H1 (cell line): Measurements from ENCODE around the gene AKR1B15. TPM values are rescaled to one million over a fixed set of nuclear protein-coding genes. Genes with fewer than 3 reads are reported as not detected.
"Not testable (repeated sequence)": the region's sequence is repeated elsewhere in the genome, so short reads cannot be mapped to it uniquely, and the experiment has no call there.

Source experiments
- CTCF ChIA-PET: fragments of 300-600 bp; sonication (Branson Sonifier 250); formaldehyde crosslinking; loops from one replicate; lab custom pipeline; 2021; ENCODE audit not compliant: partially characterized antibody; lab: Charles Lee
- POLR2A ChIA-PET: fragments of 300-600 bp; sonication (Branson Sonifier 250); formaldehyde crosslinking; loops from one replicate; lab custom pipeline; 2021; ENCODE audit warnings: inconsistent platforms; ENCODE audit not compliant: partially characterized antibody; lab: Charles Lee
- DNase-seq, 2 experiments: peaks; one replicate each; pipeline versions ENCODE4 v3.0.0 to v3.0.0-alpha.2; 2010 to 2022; ENCODE audit warnings: low spot score in 2 of 2, low read depth in 1 of 2, mixed read lengths in 1 of 2
- FAIRE-seq: peaks from 2 replicates; lab custom pipeline; 2011; peaks lifted over from hg19 to GRCh38; lab: Jason Lieb, UNC
- H2AFZ ChIP-seq: 2 replicates; pipeline ENCODE4 v1.8.1; 2012; ENCODE audit warnings: low read length, inconsistent platforms
- H2AK5ac ChIP-seq: 2 replicates; pipeline ENCODE4 v1.6.1; 2013; ENCODE audit warnings: low read depth, low read length
- H2BK120ac ChIP-seq: replicated peaks from 2 replicates; pipeline ENCODE3; 2013; ENCODE audit warnings: low read depth, low read length, inconsistent platforms
- H2BK12ac ChIP-seq: 2 replicates; pipeline ENCODE4 v1.6.1; 2013; ENCODE audit warnings: low read depth, low read length
- H2BK15ac ChIP-seq: 2 replicates; pipeline ENCODE4 v1.6.1; 2013; ENCODE audit warnings: low read length
- H2BK20ac ChIP-seq: 2 replicates; pipeline ENCODE4 v1.6.1; 2013; ENCODE audit warnings: low read length
- H2BK5ac ChIP-seq: 2 replicates; pipeline ENCODE4 v1.6.1; 2013; ENCODE audit warnings: low read depth, low read length
- H3K14ac ChIP-seq: 2 replicates; pipeline ENCODE4 v1.6.1; 2013; ENCODE audit warnings: inconsistent platforms; ENCODE audit not compliant: insufficient read length
- H3K18ac ChIP-seq: 2 replicates; pipeline ENCODE4 v1.6.1; 2013; ENCODE audit warnings: low read length; ENCODE audit errors: extremely low read depth
- H3K23ac ChIP-seq: 2 replicates; pipeline ENCODE4 v1.6.1; 2013; ENCODE audit warnings: inconsistent platforms; ENCODE audit not compliant: insufficient read length
- H3K23me2 ChIP-seq: 2 replicates; pipeline ENCODE4 v1.6.1; 2013; ENCODE audit warnings: low read depth, low read length
- H3K27ac ChIP-seq: 2 replicates; pipeline ENCODE4 v1.6.1; 2011; ENCODE audit warnings: low read depth, low read length, inconsistent platforms
- H3K27me3 ChIP-seq, 4 experiments: replicated peaks in 1 of 4; 1 replicate in 1 of 4; 2 replicates in 3 of 4; pipeline versions ENCODE4 v1.6.1 to v1.8.1; 2011 to 2013; ENCODE audit warnings: low read length in 3 of 4, mild to moderate bottlenecking in 3 of 4, inconsistent platforms in 2 of 4, mixed read lengths in 2 of 4, moderate library complexity in 1 of 4; ENCODE audit not compliant: control insufficient read depth in 3 of 4, insufficient read depth in 3 of 4; ENCODE audit errors: extremely low read depth in 1 of 4
- H3K36me3 ChIP-seq, 4 experiments: 2 replicates each; pipeline versions ENCODE4 v1.6.1 to v1.8.1; 2011 to 2013; ENCODE audit warnings: mild to moderate bottlenecking in 4 of 4, low read length in 3 of 4, moderate library complexity in 2 of 4, control low read depth in 1 of 4, inconsistent platforms in 1 of 4; ENCODE audit not compliant: insufficient read depth in 4 of 4, control insufficient read depth in 2 of 4
- H3K4ac ChIP-seq: replicated peaks from 2 replicates; pipeline ENCODE3; 2013; ENCODE audit warnings: low read length, low read depth, mixed read lengths, inconsistent platforms; ENCODE audit not compliant: insufficient read length
- H3K4me1 ChIP-seq, 4 experiments: replicated peaks in 1 of 4; 1 replicate in 1 of 4; 2 replicates in 3 of 4; pipeline versions ENCODE4 v1.6.1 to v1.8.1; 2011 to 2013; ENCODE audit warnings: low read length in 3 of 4, inconsistent platforms in 2 of 4, mixed read lengths in 1 of 4; ENCODE audit not compliant: insufficient read depth in 4 of 4, control insufficient read depth in 3 of 4
- H3K4me2 ChIP-seq, 2 experiments: 2 replicates each; pipeline versions ENCODE4 v1.6.1 to v1.8.1; 2011 to 2013; ENCODE audit warnings: low read depth in 2 of 2, low read length in 2 of 2, control low read depth in 1 of 2, inconsistent platforms in 1 of 2, mild to moderate bottlenecking in 1 of 2; ENCODE audit not compliant: insufficient read depth in 1 of 2
- H3K4me3 ChIP-seq, 4 experiments: fragments of 200-600, 300-600 bp in 1 of 4; sonication (generic), shearing (Covaris generic), sonication (Bioruptor Twin) in 1 of 4; 2 replicates each; pipeline versions ENCODE4 v1.5.1 to v1.8.1; 2011 to 2016; ENCODE audit warnings: low read length in 4 of 4, low read depth in 3 of 4, control low read depth in 2 of 4, inconsistent platforms in 2 of 4, mild to moderate bottlenecking in 2 of 4, mixed read lengths in 1 of 4, moderate library complexity in 1 of 4; ENCODE audit not compliant: insufficient read depth in 2 of 4; ENCODE audit errors: extremely low read depth in 1 of 4
- H3K56ac ChIP-seq: replicated peaks from 2 replicates; pipeline ENCODE3; 2013; ENCODE audit warnings: low read depth, mild to moderate bottlenecking, mixed read lengths, low read length, inconsistent platforms; ENCODE audit not compliant: insufficient read length
- H3K79me1 ChIP-seq: 2 replicates; pipeline ENCODE4 v1.6.1; 2013; ENCODE audit warnings: low read depth, low read length, control low read depth
- H3K79me2 ChIP-seq, 2 experiments: 2 replicates each; pipeline versions ENCODE4 v1.6.1 to v1.8.1; 2012 to 2013; ENCODE audit warnings: low read length in 2 of 2, mild to moderate bottlenecking in 2 of 2, inconsistent platforms in 1 of 2; ENCODE audit not compliant: insufficient read depth in 2 of 2, control insufficient read depth in 1 of 2
- H3K9ac ChIP-seq, 4 experiments: replicated peaks in 1 of 4; 1 replicate in 1 of 4; 2 replicates in 3 of 4; pipeline versions ENCODE4 v1.6.1 to v1.8.1; 2011 to 2013; ENCODE audit warnings: low read depth in 3 of 4, low read length in 3 of 4, control low read depth in 2 of 4, mild to moderate bottlenecking in 2 of 4, moderate library complexity in 2 of 4, inconsistent platforms in 1 of 4; ENCODE audit errors: extremely low read depth in 1 of 4
- H3K9me3 ChIP-seq, 2 experiments: 2 replicates each; pipeline versions ENCODE4 v1.6.1 to v1.8.1; 2012 to 2013; ENCODE audit warnings: mild to moderate bottlenecking in 2 of 2, moderate library complexity in 2 of 2, control low read depth in 1 of 2, inconsistent platforms in 1 of 2, low read depth in 1 of 2, low read length in 1 of 2, mixed read lengths in 1 of 2; ENCODE audit not compliant: insufficient read depth in 2 of 2
- H4K20me1 ChIP-seq, 2 experiments: replicated peaks in 1 of 2; 2 replicates each; pipeline versions ENCODE3 to v1.8.1; 2011 to 2013; ENCODE audit warnings: inconsistent platforms in 2 of 2, low read length in 2 of 2, mild to moderate bottlenecking in 1 of 2; ENCODE audit not compliant: insufficient read depth in 2 of 2, control insufficient read depth in 1 of 2
- H4K5ac ChIP-seq: 2 replicates; pipeline ENCODE4 v1.6.1; 2013; ENCODE audit warnings: low read length, low read depth, mixed read lengths, inconsistent platforms; ENCODE audit not compliant: insufficient read length
- H4K8ac ChIP-seq: 2 replicates; pipeline ENCODE4 v1.8.0; 2013; ENCODE audit warnings: mild to moderate bottlenecking, moderate library complexity, low read length, inconsistent platforms; ENCODE audit not compliant: insufficient read depth; ENCODE audit errors: extremely low read depth
- H4K91ac ChIP-seq: replicated peaks from 2 replicates; pipeline ENCODE3; 2013; ENCODE audit warnings: low read length, mixed read lengths, inconsistent platforms; ENCODE audit not compliant: insufficient read length
- EP300 ChIP-seq, 2 experiments: IDR thresholded peaks; 1 replicate in 1 of 2; 2 replicates in 1 of 2; pipeline ENCODE4 v1.6.1; 2011 to 2012; ENCODE audit warnings: low read depth in 2 of 2, low read length in 2 of 2, mild to moderate bottlenecking in 2 of 2, borderline replicate concordance in 1 of 2, inconsistent platforms in 1 of 2, moderate library complexity in 1 of 2
- WGBS, 2 experiments: shearing (Covaris generic) in 1 of 2; methylation state at CpG; one replicate each; pipeline versions ENCODE4 v1.1.6 to v1.1.7; 2013 to 2015; ENCODE audit warnings: low lambda C conversion rate in 2 of 2, mixed read lengths in 2 of 2, inconsistent platforms in 1 of 2, low coverage in 1 of 2, missing lambda C conversion rate in 1 of 2; ENCODE audit not compliant: insufficient replicate concordance in 2 of 2, insufficient coverage in 1 of 2, insufficient read length in 1 of 2; ENCODE audit errors: extremely low coverage in 1 of 2, missing lambda C conversion rate in 1 of 2; 5-methylcytosine and 5-hydroxymethylcytosine counted together
- polyA plus RNA-seq, 7 experiments: library from polyadenylated mRNA; depleted of rRNA in 3 of 7; stranded (reverse) in 5 of 7; unstranded in 2 of 7; fragments of >200 nt in 5 of 7; fragments of 200-250 nt in 2 of 7; gene quantifications; 1 replicate in 5 of 7; 2 replicates in 1 of 7; 4 replicates in 1 of 7; pipeline versions ENCODE4 v1.2.1 to v1.2.3, GENCODE V29; 2011 to 2013; ENCODE audit warnings: missing spikeins in 2 of 7, mixed read lengths in 2 of 7
- total RNA-seq: library from RNA; stranded (reverse); fragmentation: NEBNext Ultra II Directional; extraction: Animal tissue kit (Norgen Biotek cat#: 25700); gene quantifications from 2 replicates; pipeline ENCODE4 v1.2.1, GENCODE V29; 2021

AKR1B15 gene
- total and polyA plus RNA-seq, 2 of the 8 experiments (the other 6 are each of a cell fraction or from before 2014, with no cell fraction given) = 0.15 to 0.47 TPM

- H2AK5ac ChIP-seq, H3K27ac ChIP-seq, H2BK15ac ChIP-seq, H3K14ac ChIP-seq, H2BK12ac ChIP-seq, H2BK5ac ChIP-seq, H3K18ac ChIP-seq, H2BK120ac ChIP-seq, H3K4me3 ChIP-seq, H2AFZ ChIP-seq, H4K20me1 ChIP-seq, DNase-seq, H4K5ac ChIP-seq, H3K4me1 ChIP-seq, H3K79me1 ChIP-seq, FAIRE-seq, H3K27me3 ChIP-seq, H3K23me2 ChIP-seq, H3K56ac ChIP-seq, POLR2A ChIA-PET, H3K36me3 ChIP-seq, H3K9ac ChIP-seq, H3K23ac ChIP-seq, H3K4ac ChIP-seq, H4K91ac ChIP-seq, H3K79me2 ChIP-seq, H2BK20ac ChIP-seq, H3K4me2 ChIP-seq, H4K8ac ChIP-seq: not testable (repeated sequence)
- CTCF ChIA-PET = interaction anchor here (1.1 to 1.3 kb wide), 2 partner anchors 15 to 18 kb away, joined by 3 read pairs; no protein-coding TSS in a partner anchor
- TF ChIP-seq EP300 (IDR thresholded peaks at IDR 0.05; ENCODE audit: borderline replicate concordance in 1 of 2, low read depth in 2 of 2, low read length in 2 of 2) = peak in 1 of 2 experiments; percentile 86; a peak in 1 of 3 replicates
- 88% methylated on average over 9 of the region's 9 CpGs; no CpG with 5 or more reads in 1 of the 2 experiments for WGBS, 2 experiments
- H3K9me3 ChIP-seq = peaks cover 15 to 25% of the 10 kb centered on the region in 2 experiments; a peak in 3 of 4 replicates
Observed at GRCh38 chr7:134569962-134570361, 21.1 kb downstream of the AKR1B15 start.
